Muscle of back (tissue), 11 donors: ENCODE results near the gene AK3. TPM values are rescaled to one million over a fixed set of nuclear protein-coding genes. Genes with fewer than 3 reads are reported as not detected.

Experiments used
- DNase-seq, 3 donors: peaks; one replicate each; pipeline versions ENCODE4 v3.0.0 to v3.0.0-alpha.2; 2013
- polyA plus RNA-seq, 10 donors: library from polyadenylated mRNA; unstranded; fragments of 120-200 nt; gene quantifications; one replicate each; pipeline ENCODE4 v1.2.1, GENCODE V29; 2013; ENCODE audit not compliant: insufficient read length in 10 of 10

Gene AK3
- polyA plus RNA-seq, 10 donors = 40.7 to 55.5 (median 44.6) TPM

DNA sequence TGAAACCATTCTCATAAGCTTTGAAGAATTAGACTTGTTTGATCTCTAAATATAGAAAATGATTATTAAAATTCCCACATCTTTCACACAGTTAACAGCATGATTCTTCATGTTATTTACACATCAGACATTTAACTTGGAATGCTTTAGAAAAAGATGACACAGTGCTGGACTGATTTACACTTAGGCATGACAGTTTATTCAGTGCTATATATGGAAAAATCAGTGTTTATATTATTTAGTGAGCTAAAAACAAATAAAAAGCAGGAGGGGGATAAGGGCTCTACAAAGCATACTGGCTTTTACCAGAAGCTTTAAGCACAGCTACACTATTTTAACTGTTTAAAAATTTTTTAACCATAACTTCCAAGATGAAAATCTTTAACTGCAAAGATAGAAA, 31.6 kb downstream of the AK3 start:
- DNase-seq = no peak

DNA sequence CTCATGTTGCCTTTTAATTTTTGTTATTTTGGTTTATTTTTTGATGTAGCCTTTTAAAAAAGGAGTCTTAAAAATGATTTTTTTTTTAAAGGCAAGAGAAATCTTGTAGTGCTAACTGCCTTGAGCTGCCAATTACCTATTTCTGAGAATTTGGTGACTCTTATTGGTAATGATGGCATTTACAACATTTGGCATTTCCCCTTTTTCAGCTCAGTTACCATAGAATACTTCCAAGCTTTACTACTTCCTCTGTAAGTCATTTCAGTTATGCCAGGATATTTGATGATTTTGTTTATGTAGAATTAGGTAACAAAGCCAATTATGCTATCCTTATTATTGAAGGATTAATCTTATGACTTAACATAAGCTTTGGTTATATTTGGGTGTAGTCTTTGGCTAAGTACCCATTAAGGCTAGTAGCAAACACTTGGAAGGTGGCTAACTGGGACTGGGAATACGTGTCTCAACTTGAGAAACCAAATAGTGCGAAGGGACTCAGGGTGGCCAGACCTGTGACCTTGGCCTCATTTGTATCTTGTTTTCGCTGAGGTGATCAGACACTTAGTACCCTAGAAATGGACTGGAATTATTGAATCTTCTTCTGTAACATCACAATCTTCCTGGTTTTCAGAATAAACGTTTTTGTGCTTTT, 33.9 kb downstream of the AK3 start:
- DNase-seq = no peak

DNA sequence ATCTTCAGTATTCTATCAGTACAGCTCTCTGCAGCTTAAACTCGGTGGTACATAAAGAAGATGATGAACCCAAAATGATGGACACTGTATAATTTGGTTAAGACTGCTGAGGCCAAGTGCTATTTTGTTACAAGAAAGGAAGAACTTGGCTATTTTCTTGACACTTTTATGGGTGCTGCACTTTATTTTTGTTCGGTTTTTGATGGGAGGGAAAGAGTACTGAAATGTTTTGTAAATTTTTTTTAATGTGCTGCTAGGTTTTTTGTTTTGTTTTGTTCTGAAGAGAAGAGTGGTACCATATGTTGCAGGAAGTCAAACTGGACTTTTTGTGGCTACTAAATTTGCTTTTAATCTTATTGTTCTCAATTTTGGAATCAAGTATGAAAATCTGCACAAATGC, 35.0 kb downstream of the AK3 start:
- no peak for DNase-seq

DNA sequence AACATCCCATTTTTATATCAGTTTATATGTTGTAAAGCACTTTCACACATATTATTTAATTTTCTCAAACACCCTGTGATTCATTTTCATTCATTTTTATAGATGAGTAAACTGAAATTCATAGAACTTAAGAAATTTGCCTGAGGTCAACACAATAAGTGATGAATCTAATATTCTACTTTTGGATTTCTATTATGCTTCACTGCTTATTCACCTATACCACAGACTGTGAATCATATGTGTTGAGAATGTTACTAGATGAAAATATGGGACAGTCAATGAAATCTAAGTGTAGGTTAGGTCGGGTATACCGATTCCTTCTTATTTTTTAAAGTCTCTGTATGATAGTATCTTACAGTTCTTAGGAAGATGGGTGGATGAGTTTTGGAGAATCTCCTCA, 36.9 kb downstream of the AK3 start:
- DNase-seq = no peak

DNA sequence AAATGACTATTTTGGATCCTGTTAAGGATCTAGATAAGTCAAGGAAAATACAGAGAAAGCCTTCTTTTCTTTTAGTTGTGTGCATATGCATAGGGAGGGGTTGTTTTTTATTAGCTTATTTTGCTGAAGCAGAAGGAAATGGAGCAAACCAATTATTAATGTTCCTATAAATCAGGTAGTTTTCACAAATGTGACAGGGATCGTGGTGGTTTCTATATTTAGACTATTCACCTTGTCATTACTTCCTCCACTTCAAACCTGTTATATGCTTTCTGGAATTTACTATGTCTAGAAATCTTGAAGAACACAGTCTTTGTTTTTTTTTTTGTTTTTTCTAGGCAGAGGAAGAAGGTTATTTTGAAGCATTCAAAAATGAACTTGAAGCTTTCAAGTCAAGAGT, 39.5 kb downstream of the AK3 start:
- DNase-seq = no peak

DNA sequence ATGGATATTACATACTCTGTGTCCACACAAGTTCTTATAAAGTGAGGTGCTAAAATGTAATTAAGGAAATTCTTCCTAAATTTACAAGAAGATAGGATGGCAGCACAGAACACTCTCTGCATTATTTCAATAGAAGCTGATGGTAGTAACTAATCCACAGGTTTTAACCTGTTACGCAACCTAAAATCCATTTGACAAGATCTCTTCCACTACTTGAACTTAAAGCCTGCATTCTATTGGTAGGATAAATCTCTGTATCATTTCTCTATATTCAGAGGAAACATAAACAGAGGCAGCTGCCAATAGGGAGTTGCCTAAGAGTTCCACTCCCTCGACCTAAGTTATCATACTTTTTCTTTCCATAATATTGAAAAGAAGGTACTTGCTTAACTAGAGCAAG, 40.1 kb downstream of the AK3 start:
- no peak for DNase-seq

DNA sequence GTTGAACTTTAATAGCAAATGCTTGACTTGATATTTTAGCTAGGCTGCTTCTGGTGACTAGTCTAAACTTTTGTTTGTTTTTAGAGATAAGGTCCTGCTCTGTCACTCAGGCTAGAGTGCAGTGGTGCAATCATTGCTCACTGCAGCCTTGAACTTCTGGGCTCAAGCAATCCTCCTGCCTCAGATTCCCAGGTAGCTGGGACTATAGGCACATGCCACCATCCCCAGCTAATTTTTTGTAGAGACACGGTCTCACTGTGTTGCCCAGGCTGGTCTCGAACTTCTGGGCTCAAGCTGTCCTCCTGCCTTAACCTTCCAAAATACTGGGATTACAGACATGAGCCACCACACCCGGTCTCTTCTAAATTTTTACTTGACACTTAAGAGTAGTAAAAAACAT, 40.9 kb downstream of the AK3 start:
- no peak for DNase-seq

DNA sequence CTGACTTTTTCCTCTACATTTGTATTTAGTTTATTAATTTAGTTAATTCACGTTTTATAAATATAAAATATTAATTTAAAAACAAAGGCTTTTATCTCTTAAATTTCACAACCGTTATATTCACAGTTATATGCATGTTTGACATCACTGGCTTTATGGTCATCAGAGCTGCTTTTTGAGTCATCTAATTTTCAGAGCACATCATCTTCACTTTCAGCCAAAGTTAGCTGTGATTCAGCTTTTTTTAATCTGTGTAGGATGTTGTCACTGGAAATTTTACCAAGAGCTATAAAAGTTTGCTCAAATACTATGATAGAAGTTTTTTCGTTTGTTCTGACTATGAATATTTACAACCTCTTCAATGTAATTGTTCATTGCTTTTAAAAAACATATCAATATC, 49.2 kb downstream of the AK3 start:
- DNase-seq = no peak

DNA sequence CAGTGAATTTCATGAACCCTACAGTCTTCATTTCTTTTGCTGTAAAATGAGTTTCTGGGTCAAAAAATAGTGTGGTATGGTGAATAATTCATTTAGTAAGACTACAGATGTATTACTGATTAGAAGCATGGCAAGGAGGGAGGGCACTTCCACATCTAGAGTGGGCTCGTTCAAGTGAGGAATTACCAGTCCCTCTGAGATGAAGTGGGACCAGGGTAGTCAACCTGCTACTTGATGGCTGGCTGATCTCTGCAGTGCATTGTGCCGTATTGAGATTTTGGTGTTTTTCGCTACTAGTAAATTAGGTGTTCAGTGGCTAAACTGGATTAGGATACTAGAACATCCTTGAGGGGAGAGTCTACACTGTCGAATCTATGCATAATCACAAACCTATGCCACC, 50.9 kb downstream of the AK3 start:
- no peak for DNase-seq

DNA sequence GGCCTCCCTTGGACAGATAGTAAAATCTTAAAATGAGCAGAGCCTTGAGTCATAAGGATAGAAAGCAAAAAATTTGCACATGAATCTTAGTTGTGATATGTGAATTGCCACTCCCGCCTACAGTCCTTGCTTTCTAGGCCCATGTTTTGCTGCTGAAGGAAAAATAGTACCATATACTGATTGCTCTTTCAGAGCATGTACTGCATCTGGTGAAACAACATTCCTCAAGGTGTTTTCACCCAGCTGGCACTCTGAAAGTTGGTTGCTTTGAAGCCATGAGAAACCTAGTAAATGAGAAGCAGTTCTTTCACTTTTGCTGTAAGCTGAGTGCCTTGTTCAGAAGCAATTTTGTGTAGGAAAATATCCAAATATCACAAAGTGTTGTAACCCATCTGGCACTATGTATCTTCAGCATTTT, 51.3 kb downstream of the AK3 start:
- no peak for DNase-seq

DNA sequence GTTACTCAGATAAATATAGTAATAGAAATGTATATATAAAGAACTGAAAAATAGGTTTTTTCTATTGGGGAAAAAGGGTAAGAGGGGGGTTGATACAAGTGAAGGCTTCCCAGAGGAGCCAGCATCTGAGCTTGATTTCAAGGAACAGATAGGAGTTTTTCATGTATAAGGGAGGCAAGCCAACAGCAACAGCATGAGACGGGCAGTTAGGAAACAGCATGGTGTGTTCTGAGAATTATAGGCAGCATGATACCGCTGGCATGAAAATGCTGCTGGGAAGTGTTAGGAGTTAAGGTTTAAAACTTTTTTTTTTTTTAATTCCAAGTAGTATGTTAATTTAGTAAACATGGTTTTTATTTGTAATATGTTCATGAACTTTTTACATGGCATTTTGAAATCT, 52.0 kb downstream of the AK3 start:
- DNase-seq = no peak

DNA sequence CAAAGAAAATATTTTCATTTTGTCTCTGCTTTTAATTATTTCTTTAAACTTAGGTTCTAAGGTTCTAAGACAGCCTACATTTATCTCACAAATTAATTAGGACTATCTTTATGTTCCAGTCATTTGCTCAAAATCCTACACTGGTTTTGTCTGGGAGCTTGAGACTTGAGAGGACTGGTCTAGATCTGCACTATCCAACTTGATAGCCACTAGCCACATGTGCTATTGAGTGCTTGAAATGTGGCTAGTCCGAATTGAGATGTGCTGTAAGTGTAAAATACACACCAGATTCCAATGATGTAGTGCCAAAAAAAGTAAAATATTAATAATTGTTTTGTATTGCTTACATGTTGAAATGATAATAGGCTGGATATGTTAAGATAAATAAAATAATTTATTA, 54.4 kb downstream of the AK3 start:
- no peak for DNase-seq

DNA sequence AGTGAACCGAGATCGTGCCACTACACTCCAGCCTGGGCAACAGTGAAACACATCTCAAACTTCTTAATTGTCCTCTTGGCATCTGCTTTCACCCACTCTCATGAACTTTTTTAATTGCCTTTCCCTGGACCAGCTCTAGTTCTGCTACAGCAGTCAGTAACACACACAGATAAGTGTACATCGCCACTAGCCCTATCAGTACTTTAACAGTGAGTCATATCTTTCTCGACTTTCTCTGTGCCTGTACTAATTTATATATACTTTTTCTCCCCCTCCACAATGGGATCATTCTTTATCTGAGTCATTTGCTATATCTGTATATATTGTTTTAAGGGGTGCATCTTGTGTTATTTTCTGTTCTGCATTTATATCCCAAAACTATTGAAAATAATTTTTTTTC, 54.9 kb downstream of the AK3 start:
- no peak for DNase-seq

DNA sequence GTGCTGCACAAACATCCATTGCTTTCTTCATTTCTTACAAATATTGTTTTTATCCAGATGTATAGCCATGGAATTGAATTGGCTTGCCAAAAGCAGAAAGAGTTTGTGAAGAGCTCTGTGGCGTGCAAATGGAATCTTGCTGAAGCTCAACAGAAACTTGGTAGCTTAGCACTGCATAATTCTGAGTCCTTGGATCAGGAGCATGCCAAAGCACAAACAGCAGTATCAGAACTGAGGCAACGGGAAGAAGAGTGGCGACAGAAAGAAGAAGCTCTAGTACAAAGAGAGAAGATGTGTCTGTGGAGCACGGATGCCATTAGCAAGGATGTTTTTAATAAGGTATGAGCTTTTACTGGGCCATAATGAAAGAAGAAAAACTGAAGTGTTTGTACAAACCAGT, 56.2 kb downstream of the AK3 start:
- no peak for DNase-seq

DNA sequence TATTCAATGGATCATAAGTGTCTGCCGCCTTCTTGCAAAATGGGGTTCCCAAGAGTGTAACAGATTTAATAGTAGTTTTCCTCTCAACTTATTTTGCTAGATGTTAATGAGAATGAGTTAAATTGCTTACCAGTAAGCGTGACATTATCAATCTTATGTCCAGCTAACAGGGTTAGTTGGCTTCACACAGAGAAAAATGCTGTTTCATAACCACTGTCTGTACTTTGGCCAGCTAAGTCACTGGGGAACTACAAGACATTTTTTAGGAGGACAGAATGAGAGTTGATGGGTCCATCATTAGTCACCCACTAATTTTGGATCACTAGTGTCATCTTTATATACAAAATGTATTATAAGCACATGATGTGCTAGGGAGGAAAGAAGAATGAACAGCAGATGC, 60.3 kb downstream of the AK3 start:
- peak in 1 of 3 donors; percentile 12 for DNase-seq

DNA sequence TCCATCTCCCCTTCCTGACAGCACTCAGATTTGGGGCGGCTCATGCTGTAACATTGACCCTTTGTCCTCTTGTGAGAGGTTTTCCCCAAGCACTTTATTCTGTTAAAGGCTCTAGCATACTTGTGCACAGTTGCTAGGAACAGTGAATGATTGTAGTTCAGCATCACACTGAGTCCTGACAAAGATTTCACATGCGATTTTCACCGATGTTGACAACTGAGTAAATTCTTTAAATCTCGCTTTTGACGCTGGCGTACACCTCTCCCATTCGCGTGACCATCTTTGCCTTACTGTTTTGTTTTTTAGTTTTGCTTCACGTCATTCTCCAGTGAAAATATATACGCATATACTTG, 60.9 kb downstream of the AK3 start:
- peak in 1 of 3 donors; percentile 70 for DNase-seq

DNA sequence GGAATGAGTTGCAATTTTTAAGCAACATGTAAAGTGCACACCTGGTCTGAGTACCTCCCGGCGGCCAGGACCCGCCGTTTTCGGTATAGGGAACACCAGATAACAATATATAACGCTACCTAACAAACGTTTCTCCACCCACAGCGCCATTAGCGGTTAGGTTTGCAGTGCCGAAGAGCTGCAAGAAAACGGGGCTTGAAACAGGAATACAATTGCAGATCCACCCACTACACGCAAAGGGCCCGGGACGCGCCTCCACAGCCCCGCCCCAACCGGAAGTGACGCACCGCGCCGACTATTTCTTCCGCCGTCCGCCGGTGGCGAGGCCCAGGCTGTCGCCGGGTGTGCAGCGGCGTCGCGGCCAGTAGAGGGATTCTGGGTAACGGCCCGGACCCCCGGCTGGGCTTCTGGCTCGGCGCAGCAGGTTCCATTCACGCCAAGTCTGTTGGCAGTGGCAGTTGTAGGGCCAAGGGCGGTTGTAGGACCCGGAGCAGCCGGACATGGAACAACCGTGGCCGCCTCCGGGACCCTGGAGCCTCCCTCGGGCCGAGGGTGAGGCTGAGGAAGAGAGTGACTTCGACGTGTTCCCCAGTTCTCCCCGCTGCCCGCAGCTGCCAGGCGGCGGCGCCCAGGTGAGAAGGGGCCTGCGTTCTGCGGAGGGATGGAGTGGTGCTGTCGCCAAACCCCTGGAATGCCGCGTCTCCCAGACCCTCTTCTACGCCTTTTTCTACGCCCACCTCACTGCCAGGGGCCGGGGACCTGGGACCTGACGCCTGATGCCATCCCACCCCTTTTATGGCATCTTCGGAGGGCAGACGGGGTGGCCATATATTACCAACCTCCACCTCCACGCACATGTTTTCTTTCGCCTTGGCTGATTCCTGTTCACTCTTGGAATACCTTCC, 61.5 kb downstream of the AK3 start, which contains the start of gene CDC37L1:
Gene CDC37L1, plus strand, starts transcription at position 302 of the 905 bp plus-strand sequence. Its CDS starts 199 bp downstream, at position 501.
- DNase-seq = peak; percentile 96 to 99 (median 98)

DNA sequence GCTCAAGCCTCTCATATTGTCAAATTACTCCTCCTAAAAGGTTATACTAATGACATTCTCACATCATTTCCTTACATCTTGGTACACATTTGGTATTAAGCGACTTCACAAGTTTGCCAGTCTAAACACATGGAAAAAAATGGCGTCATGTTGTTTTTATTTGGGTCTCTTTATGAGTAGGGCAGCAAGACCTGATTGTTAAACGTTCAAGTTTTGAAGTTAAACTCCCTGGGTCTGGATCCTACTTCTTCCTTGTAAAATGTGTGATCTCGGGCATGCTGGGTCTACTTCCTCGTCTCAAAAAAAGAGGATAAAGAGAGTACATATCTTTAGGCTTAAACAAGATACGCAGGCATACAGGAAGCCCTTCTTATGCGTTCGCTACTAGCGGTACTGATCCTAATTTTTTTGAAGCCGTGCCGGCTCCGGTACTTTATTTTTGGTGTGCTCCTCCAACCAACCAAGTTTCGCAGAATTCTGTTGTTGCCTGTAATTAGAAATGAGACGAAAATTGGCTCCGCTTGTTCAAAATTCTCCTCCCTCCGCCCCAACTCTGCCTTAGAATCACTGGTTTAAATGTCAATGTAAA, 62.2 kb downstream of the AK3 start:
- DNase-seq = no peak

DNA sequence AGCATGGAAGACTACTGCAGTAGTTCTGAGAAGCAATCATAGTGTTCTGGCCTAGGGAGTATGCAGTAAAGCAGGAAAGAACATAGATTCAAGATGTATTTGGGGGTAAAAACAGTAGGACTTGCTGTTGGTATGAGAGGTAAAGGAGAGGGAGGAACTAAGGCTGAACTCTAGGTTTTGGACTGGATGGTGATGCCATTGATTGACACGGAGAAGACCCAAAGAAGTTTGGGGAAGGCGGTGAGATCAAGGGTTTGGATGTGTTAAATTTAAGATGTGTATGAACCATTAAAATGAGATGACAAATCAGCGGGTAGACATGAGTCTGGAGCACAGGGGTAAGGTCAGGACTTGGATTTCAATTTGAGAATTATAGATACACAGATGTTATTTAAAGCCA, 63.6 kb downstream of the AK3 start:
- DNase-seq = no peak

DNA sequence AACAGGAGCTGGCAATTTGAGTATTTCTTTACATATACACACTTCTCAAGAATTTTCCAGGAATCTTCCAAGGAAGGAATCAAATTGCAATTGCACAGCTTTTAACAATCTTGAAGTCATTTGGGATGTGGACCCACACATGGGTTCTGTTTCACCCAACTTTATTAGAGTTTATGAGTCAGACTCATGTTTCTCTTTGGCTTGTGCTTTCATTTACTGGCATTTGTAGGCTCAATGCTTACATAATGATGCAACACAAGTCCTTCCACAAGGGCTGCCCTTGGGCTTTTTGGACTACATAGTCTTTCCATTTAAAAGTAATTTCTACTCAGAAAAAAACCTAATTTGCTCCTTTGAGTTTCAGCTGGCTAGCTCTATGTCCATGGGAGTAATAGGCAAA, 66.2 kb downstream of the AK3 start:
- peak in 2 of 3 donors; percentile 14 to 69 for DNase-seq

DNA sequence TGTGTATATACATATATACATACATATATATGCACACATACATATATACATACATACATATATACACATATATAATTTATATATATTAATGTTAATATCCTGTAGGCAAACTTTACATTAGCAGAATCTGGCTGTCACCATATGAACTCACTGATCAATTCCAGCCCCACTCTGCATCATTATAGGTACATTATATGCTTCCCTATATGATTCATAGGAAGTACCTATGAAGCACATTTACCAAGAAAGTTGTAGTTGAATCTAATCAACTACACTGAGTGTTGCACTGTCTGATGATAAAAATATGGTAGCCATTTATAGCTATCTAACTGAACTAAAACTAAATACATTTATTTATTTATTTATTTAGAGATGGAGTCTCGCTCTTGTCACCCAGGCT, 69.3 kb downstream of the AK3 start:
- no peak for DNase-seq

DNA sequence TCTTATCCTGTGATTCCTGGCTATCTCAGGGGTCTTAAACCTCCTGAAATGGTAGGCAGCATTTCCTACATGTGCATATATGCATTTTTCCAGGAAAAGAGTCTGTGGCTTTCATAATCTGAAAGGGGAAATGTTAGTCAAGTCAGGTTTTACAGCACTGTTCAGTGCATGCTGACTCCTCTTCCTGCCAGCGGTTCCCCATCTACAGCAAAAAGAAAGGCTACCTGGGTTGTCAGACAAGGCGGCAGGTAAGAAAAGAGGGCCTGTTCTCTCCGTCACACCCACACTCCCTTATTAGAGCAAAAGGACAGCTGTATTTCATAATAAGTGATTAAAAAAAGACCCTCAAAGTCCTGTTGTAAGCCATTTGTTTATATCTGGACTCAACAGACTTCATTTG, 70.4 kb downstream of the AK3 start:
- no peak for DNase-seq

DNA sequence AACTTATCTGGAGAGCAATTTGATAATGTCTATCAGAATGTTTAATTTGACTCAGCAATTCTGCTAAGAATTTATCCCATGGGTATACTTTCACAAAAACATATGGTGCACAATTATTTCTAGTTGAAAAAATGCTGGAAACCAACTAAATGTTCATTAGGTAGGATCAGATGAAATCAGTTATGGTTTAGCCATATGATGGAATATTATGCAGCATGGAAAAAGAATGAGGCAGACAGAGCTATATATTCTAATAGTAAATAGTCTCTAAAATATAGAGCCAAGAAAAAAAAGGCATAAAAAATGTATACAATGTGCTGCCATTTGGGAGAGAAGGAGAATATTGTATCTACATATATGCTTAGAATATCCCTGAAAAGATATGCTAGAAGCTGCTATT, 71.1 kb downstream of the AK3 start:
- no peak for DNase-seq
